Stomach (tissue), 9 donors: ENCODE data around the gene DET1. TPM values are rescaled to one million over a fixed set of nuclear protein-coding genes. Genes with fewer than 3 reads are reported as not detected.

Experiments used
- DNase-seq, 2 donors: peaks; one replicate each; pipeline versions ENCODE4 v3.0.0 to v3.0.0-alpha.2; 2013 to 2019
- H3K27ac ChIP-seq, 5 donors: fragments of 200-600 bp in 4 of 5; sonication (generic) in 4 of 5; one replicate each; pipeline ENCODE4 v1.5.1; 2013 to 2019; ENCODE audit warnings: mild to moderate bottlenecking in 1 of 5, moderate library complexity in 1 of 5
- H3K27me3 ChIP-seq, 3 donors: fragments of 200-600 bp; sonication (generic); one replicate each; pipeline ENCODE4 v1.5.1; 2017 to 2019; ENCODE audit warnings: mixed run types in 1 of 3
- H3K36me3 ChIP-seq, 4 donors: fragments of 200-600 bp; sonication (generic); 1 replicate in 3 of 4; 2 replicates in 1 of 4; pipeline ENCODE4 v1.5.1; 2016 to 2019
- H3K4me1 ChIP-seq, 4 donors: fragments of 200-600 bp; sonication (generic); one replicate each; pipeline ENCODE4 v1.5.1; 2016 to 2019
- H3K4me3 ChIP-seq, 4 donors: fragments of 200-600 bp; sonication (generic) in 3 of 4; one replicate each; pipeline ENCODE4 v1.5.1; 2016 to 2019; ENCODE audit warnings: mild to moderate bottlenecking in 1 of 4
- H3K9me3 ChIP-seq, 4 donors: fragments of 200-600 bp; sonication (generic); one replicate each; pipeline ENCODE4 v1.5.1; 2016 to 2019
- CTCF ChIP-seq, 7 experiments: fragments of 450-650 bp in 4 of 7; fragments of 200-600 bp in 3 of 7; sonication (generic) in 3 of 7; IDR thresholded peaks; one replicate each; pipeline ENCODE4 v1.5.1; 2016 to 2019; ENCODE audit warnings: antibody characterized with exemption in 7 of 7, control low read depth in 2 of 7, mild to moderate bottlenecking in 1 of 7
- EP300 ChIP-seq: sonication (generic); formaldehyde crosslinking; IDR thresholded peaks from one replicate; pipeline ENCODE4 v1.6.1; 2017; ENCODE audit warnings: antibody characterized with exemption
- POLR2A ChIP-seq, 4 donors: fragments of 450-650 bp; IDR thresholded peaks; one replicate each; pipeline ENCODE4 v1.6.1; 2016; ENCODE audit warnings: antibody characterized with exemption in 4 of 4, control low read depth in 2 of 4, mild to moderate bottlenecking in 1 of 4, moderate library complexity in 1 of 4
- POLR2AphosphoS5 ChIP-seq, 3 donors: sonication (generic); formaldehyde crosslinking; IDR thresholded peaks; one replicate each; pipeline ENCODE4 v1.6.1; 2016; ENCODE audit warnings: antibody characterized with exemption in 3 of 3
- WGBS, 5 donors: extraction: QIAGEN DNeasy Blood & Tissue Kit in 3 of 5; methylation state at CpG; one replicate each; pipeline versions ENCODE4 v1.1.5 to v1.1.7; 2013 to 2018; 5-methylcytosine and 5-hydroxymethylcytosine counted together
- intact Hi-C: fragments of 100-400 bp; cut with DNase I; formaldehyde crosslinking; loops from one replicate; pipeline ENCODE4 v1.15.1; 2023; ENCODE audit warnings: low total_unique reads
- polyA plus RNA-seq, 3 donors: library from polyadenylated mRNA; stranded (reverse); fragments of 200-250 nt; gene quantifications; one replicate each; pipeline ENCODE4 v1.2.3, GENCODE V29; 2013
- total RNA-seq, 5 donors: library from RNA; depleted of rRNA; stranded (reverse); fragments of >200 nt; gene quantifications; one replicate each; pipeline versions ENCODE4 v1.1.0 to v1.2.3, GENCODE V29; 2014 to 2016
- donor health status: healthy with polysubstance abuse.
- donor health status: Bipolar disorder and iron deficiency.
- donor health status: healthy.

DET1 gene
- total and polyA plus RNA-seq, 8 donors: 2.2 to 11.6 (median 3.1) TPM

GRCh38 chr15:88538972-88539371, 7.5 kb downstream of the DET1 start:
- TF ChIP-seq CTCF (IDR thresholded peaks at IDR 0.05) (no peak), POLR2A (IDR thresholded peaks at IDR 0.05) (no peak), EP300 (no peak), POLR2AphosphoS5 (IDR thresholded peaks at IDR 0.05) (no peak)
- Histone ChIP-seq H3K27me3 (no peaks in the 10 kb centered on the region), H3K36me3 (peaks cover 0 to 12% (median 0%) of the 10 kb centered on the region in 4 donors), H3K4me3 (no peak overlapping the region), H3K27ac (no peak overlapping the region), H3K9me3 (no peaks in the 10 kb centered on the region), H3K4me1 (peaks cover 0 to 18% (median 7%) of the 10 kb centered on the region in 4 donors)
- 72 to 87% (median 83%) methylated on average over 9 of the region's 9 CpGs for WGBS, 5 donors
- DNase-seq: no peak
- intact Hi-C loops: no loop called here

GRCh38 chr15:88537591-88538317, 8.7 kb downstream of the DET1 start:
- TF ChIP-seq POLR2A (IDR thresholded peaks at IDR 0.05) (no peak), CTCF (IDR thresholded peaks at IDR 0.05) (no peak), EP300 (no peak), POLR2AphosphoS5 (IDR thresholded peaks at IDR 0.05) (no peak)
- DNase-seq: no peak
- WGBS, 5 donors: 74 to 87% (median 84%) methylated on average over 7 of the region's 7 CpGs

GRCh38 chr15:88535607-88536313, 10.7 kb downstream of the DET1 start:
- H3K36me3 ChIP-seq: peaks cover 6 to 26% (median 10%) of the 10 kb centered on the region in 4 donors
- 95 to 98% (median 96%) methylated on average over 3 of the region's 3 CpGs for WGBS, 5 donors

More at GRCh38 chr15:88537591-88538317, 8.7 kb downstream of the DET1 start:
- H3K27ac ChIP-seq: no peak overlapping the region
- no peaks in the 10 kb centered on the region for H3K9me3 ChIP-seq
- H3K4me3 ChIP-seq: no peak overlapping the region
- peaks cover 0 to 6% (median 1%) of the 10 kb centered on the region in 4 donors for H3K4me1 ChIP-seq
- peaks cover 0 to 12% (median 0%) of the 10 kb centered on the region in 4 donors for H3K36me3 ChIP-seq
- intact Hi-C loops: no loop called here
- no peaks in the 10 kb centered on the region for H3K27me3 ChIP-seq

More at GRCh38 chr15:88535607-88536313, 10.7 kb downstream of the DET1 start:
- no peaks in the 10 kb centered on the region for H3K4me1 ChIP-seq
- no peak for DNase-seq
- no peak overlapping the region for H3K4me3 ChIP-seq
- H3K9me3 ChIP-seq: no peaks in the 10 kb centered on the region
- intact Hi-C loops: no loop called here
- H3K27me3 ChIP-seq: no peaks in the 10 kb centered on the region
- no peak overlapping the region for H3K27ac ChIP-seq
- TF ChIP-seq POLR2A (IDR thresholded peaks at IDR 0.05) (no peak), CTCF (IDR thresholded peaks at IDR 0.05) (no peak), POLR2AphosphoS5 (IDR thresholded peaks at IDR 0.05) (no peak), EP300 (no peak)
